GM19043 (cell line): ENCODE results near the gene ARHGEF40.

Experiments used
- ATAC-seq: cut with Tn5 transposase; IDR thresholded peaks from one replicate; pipeline ENCODE4 v1.9.1; 2021; ENCODE audit warnings: low read depth; ENCODE audit not compliant: unreplicated experiment

The ARHGEF40 gene

DNA sequence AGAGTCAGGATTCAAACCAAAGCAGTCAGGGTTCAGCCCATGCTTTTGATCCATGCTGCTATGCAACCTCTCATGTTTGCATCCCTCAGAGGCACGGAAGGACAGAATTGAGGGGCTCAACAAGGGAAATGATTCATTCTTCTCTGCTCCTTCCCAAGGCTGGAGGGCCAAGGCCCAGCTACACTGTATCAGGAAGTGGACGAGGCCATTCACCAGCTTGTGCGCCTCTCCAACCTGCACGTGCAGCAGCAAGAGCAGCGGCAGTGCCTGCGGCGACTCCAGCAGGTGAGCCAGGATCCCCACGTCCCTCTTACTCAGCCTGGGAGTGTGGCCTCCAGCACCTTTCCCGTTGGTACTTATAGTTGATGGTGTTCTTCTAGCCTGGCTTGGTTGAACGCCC is 8.6 kb downstream of the ARHGEF40 start:
- no peak for ATAC-seq

GRCh38 chr14:21081521-21082142 is 11.5 kb downstream of the ARHGEF40 start:
- no peak for ATAC-seq

DNA sequence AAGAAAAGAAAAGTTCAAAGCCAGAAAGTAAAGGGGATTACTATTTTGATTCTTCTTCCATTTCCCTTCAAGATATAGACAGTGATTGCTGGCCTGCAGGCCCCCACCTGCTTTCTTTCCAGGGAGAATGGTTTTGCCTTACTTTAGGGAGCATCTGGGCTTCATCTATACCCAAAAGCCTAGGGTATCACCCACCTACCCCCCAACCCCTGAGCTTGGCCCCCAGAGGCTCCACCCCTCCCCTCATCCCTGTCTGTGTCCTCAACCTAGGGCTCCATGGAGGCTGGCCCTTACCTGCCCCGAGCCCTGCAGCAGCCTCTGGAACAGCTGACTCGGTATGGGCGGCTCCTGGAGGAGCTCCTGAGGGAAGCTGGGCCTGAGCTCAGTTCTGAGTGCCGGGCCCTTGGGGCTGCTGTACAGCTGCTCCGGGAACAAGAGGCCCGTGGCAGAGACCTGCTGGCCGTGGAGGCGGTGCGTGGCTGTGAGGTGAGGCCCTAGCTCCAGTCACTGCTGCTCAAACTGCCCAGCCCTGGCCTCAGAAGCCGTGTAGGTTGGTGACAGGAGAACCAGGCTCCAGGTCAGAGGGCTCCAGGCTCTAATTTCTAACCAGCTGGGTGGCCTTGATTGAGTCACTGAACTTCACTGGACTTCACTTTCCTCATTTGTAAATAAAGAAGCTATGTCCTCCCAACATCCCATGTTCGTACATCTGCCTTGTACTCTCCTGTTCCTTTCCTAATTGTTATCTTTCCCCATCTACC is 13.6 kb downstream of the ARHGEF40 start:
- no peak for ATAC-seq

DNA sequence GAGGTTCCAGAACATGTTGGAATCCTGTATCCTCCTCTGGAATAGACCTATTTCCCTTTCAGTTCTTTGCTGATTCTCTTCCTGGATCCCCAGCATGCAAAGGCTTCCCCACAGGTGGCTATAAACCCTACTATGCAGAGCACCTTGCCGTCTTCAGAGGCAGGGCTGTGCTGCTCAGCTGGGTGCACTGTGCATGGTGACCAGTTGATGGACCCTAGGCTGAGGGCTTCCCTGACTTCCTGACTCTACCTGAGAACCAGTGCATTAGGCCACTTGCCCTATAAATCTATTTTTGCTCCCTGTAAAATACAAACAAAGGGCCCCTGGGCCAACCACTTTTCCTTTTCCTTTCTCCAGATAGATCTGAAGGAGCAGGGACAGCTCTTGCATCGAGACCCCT is 14.3 kb downstream of the ARHGEF40 start:
- no peak for ATAC-seq

DNA sequence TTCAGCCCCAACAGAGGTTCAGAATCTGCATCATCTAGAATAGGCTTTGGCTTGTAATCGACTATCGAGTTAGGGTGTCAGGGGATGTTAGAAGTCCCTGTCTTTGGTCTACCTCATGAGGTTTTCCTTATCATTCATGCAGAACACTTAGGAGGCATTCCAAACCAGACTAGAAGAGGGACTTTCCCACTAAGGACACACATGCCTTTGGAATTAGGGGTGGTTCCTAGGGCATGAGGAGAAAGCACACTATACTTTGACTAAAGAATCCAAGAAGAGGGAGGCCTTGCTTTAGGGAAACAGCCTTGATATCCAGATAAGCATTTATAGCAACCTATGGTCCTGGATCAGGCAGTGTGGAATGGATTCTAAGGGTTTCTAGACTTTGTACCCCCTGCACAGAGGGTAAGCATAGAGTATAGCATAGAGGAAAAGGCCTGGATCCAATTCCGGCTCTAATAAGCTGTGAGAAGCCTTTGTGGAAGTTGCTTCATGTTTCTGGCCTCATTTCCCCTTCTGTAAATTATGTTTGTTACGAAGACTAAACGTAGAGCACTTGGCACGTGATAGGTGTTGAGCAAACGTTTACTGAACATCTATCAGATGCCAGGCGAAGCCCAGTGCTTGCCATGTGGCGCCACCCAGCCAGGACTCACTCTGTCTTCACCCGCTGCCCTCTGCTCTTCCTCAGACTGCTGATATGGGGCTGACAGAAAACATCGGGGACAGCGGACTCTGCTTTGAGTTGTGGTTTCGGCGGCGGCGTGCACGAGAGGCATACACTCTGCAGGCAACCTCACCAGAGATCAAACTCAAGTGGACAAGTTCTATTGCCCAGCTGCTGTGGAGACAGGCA is 15.1 kb downstream of the ARHGEF40 start:
- ATAC-seq = no peak

GRCh38 chr14:21086908-21087293 is 16.8 kb downstream of the ARHGEF40 start:
- no peak for ATAC-seq

- peak; percentile 49 for ATAC-seq
Observed at GRCh38 chr14:21087294-21088091, 17.4 kb downstream of the ARHGEF40 start.

DNA sequence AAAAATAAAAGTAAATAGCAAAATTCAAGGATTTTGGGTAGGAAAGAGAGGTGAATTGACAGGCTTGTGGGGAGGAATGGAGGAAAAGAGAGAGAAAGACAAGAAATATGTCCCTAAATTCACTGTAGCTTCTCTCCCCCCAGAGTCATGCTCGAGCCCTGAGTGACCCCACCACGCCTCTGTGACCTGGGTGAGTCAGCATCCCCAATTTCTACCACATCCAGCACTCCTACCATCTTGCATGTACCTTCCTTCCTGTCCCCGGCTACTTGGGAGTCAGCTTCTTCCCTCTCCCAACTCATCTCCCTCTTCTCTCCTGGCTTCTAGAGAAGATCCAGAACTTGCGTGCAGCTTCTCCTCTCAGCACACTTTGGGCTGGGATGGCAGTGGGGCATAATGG is 18.6 kb downstream of the ARHGEF40 start:
- ATAC-seq = no peak

GRCh38 chr14:21089271-21089670 is 19.2 kb downstream of the ARHGEF40 start:
- no peak for ATAC-seq

DNA sequence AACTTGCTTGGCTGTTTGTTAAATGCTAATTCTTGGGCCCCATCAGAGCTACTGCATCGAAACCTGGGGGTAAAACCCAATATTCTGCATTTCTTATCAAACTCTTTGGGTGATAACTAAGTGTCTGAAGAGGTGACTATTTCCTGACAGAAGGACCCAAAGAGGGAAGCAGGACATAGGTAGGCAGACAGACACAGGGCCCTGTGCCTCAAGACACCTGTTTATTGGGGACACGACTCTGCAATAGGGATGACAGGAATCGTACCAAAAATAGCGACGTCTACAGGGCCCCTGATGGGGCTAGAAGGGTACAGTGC is 19.7 kb downstream of the ARHGEF40 start:
- no peak for ATAC-seq

DNA sequence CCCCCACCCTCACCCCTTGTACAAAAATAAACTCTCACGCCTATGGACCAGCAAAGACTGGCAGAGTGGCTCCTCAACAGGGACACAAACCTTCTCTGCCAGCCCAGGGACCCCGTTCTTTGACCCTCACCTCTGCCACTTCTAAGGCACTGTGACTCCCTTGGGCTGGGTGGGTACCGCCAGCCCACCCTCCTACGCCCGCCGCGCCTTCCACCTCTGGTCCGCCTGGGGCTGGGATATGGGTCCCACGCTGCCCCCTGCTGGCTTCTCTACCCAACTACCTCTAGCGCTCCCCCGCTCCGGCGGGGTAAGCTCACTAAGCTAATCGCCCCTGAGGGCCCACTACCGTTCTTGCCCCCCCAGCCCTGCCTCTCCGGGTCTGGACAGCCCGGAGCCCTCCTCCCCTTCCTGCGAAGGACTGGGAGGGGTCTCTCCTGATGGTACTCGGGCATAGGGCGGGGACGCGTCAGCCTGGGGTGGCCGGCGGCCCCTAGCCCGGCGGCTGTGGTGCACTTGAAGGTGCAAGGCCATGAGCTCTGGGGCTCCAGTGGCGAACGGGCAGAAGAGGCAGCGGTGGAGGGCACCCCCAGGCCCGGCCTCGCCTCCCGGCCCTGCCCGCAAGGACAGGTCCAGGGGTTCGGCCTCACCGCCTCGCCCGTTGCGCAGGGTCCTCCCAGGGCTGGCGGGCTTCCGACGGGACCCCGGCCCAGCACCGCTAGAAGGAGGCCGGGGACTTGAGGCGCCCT is 20.3 kb downstream of the ARHGEF40 start:
- no peak for ATAC-seq

DNA sequence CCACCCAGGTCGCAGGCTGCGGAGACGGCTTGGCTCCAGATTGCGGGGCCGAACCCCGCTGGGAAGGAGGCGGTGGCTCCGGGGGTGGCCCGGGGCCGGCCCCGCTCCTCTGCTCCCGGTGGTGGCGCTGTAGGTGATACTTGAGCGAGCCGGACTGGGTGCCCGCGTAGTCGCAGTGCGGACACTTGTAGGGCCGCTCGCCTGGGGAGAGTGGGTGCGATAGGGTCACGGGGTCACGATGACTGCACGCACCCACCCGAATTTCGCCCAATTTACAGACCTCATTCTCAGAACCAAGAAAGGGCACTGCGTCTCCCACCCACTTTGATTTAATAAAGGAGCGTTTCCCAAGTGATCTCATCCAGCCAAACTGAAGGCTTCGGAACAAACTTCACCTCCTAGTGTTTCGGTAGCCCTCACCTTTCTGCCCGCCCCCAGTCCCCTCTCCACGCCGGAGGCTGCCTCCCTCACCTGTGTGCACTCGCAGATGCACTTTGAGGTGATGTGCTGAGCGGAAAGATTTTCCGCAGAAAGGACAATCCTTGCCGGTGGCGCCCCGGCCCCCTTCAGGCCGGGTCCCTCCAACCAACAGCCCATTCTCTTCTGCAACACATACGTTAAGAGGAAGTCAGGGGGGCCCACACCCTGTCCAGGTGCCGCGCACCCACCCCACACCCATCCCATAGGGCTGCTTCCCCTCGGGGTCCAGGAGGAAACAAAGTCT is 21.0 kb downstream of the ARHGEF40 start:
- ATAC-seq = no peak

DNA sequence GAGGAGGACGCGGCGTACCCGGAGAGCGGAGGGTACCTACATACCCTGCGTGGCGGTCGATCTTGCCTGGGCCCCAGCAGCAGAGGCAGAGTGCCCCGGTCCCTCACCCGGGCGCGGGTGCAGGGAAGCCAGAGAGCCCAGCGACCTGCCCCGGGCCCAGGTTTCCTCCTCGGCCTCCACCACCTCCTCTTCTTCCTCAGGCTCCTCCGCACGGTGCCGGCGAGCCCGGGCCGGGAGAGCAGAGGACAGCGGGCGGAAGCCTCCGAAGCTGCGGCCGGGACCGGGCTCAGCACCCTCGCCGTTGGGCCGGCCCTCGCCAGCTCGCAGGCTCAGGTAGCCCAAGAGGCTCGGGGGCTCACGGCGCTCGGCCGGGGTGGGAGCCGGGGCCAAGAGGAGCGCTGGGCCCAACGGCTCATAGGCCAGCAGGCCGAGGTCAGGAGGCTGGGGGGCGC is 21.7 kb downstream of the ARHGEF40 start:
- no peak for ATAC-seq

- ATAC-seq = peak; percentile 92
Observed at GRCh38 chr14:21092273-21093011, 22.3 kb downstream of the ARHGEF40 start.

DNA sequence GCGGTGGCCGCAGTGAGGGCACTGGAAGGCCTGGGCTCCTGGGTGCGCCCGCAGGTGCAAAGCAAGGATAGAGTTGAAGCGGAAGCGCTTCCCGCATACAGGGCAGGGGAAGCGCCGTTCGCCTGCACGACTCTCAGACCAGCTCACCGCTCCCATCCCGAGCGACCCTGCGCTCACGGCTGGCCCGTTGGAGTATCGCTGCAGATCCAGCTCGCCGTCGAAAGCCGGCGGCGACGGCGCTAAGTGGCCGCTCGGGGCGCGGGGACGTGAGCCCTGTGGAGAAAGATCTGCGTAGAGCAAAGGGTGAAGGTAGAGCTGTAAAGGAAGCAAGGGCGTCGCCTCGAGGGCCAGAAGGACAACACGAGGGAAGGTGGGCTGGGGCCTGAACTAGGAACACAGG is 22.9 kb downstream of the ARHGEF40 start:
- ATAC-seq = no peak

GRCh38 chr14:21093769-21094681 is 23.9 kb downstream of the ARHGEF40 start:
- no peak for ATAC-seq

- ATAC-seq = no peak
Observed at GRCh38 chr14:21095430-21096205, 25.5 kb downstream of the ARHGEF40 start.
